ENCODE data around the gene LYST.

Gene LYST

DNA sequence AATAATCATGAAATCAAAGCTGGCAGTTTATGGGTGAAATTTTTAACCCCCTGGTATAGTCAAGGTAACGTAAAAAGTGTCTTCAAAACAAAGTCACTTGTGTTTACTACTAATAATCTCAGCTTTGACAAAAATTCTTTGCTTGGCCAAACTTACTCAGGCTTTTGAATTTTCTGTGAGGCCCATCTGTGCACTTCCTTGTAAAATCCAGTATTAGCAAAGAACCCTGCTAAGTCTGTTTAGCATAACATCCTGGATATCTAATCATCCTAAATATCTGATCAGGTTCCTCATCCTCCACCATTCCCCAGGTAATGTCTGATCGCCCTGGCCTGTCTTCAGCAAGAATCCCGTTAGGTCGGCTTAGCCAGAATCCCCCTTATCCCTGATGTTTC lies 3.0 kb downstream of the LYST start:
- Histone ChIP-seq H3K79me2 (peaks cover 17% of the 10 kb centered on the region), H3K9ac (no peak overlapping the region), H3K9me3 (ENCODE audit: control insufficient read depth, low read length) (no peaks in the 10 kb centered on the region), H3K27ac (no peak overlapping the region), H3K4me2 (ENCODE audit: low read length) (no peak overlapping the region), H3K4me1 (peaks cover 3% of the 10 kb centered on the region), H2AFZ (no peak overlapping the region), H3K36me3 (ENCODE audit: control insufficient read depth, insufficient read depth, low read length) (no peaks in the 10 kb centered on the region), H3K27me3 (ENCODE audit: control insufficient read depth, insufficient read depth, low read length) (no peaks in the 10 kb centered on the region), H3K4me3 (ENCODE audit: low read depth, low read length) (no peak overlapping the region)
- TF ChIP-seq, protein P1, sequence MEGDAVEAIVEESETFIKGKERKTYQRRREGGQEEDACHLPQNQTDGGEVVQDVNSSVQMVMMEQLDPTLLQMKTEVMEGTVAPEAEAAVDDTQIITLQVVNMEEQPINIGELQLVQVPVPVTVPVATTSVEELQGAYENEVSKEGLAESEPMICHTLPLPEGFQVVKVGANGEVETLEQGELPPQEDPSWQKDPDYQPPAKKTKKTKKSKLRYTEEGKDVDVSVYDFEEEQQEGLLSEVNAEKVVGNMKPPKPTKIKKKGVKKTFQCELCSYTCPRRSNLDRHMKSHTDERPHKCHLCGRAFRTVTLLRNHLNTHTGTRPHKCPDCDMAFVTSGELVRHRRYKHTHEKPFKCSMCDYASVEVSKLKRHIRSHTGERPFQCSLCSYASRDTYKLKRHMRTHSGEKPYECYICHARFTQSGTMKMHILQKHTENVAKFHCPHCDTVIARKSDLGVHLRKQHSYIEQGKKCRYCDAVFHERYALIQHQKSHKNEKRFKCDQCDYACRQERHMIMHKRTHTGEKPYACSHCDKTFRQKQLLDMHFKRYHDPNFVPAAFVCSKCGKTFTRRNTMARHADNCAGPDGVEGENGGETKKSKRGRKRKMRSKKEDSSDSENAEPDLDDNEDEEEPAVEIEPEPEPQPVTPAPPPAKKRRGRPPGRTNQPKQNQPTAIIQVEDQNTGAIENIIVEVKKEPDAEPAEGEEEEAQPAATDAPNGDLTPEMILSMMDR (IDR thresholded peaks at IDR 0.05): no peak

DNA sequence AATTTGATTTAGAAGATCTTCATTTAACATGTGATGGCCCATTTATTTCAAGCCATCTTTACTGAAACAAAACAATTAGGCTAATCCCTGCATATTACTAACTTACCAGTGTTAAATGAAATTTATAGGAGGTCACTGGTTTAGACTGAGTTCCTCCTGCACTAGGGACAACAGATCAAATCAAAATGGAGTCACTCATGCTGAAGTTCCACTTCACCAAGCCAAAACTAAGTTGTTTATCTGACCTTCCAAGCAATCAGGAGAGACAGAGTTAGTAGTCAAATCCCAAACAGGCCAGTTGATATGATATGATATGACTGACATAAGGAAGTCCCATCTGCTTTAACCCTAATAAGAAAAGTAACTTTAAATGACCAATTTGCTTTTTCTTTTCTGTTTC lies 4.8 kb downstream of the LYST start:
- Histone ChIP-seq H3K4me1 (peaks cover 3% of the 10 kb centered on the region), H3K36me3 (ENCODE audit: control insufficient read depth, insufficient read depth, low read length) (no peaks in the 10 kb centered on the region), H3K79me2 (peaks cover 24% of the 10 kb centered on the region), H3K4me2 (ENCODE audit: low read length) (no peak overlapping the region), H3K4me3 (ENCODE audit: low read depth, low read length) (no peak overlapping the region), H3K9ac (no peak overlapping the region), H3K27me3 (ENCODE audit: control insufficient read depth, insufficient read depth, low read length) (no peaks in the 10 kb centered on the region), H3K9me3 (ENCODE audit: control insufficient read depth, low read length) (no peaks in the 10 kb centered on the region), H3K27ac (no peak overlapping the region), H2AFZ (no peak overlapping the region)
- TF ChIP-seq, protein P1 (IDR thresholded peaks at IDR 0.05): no peak

DNA sequence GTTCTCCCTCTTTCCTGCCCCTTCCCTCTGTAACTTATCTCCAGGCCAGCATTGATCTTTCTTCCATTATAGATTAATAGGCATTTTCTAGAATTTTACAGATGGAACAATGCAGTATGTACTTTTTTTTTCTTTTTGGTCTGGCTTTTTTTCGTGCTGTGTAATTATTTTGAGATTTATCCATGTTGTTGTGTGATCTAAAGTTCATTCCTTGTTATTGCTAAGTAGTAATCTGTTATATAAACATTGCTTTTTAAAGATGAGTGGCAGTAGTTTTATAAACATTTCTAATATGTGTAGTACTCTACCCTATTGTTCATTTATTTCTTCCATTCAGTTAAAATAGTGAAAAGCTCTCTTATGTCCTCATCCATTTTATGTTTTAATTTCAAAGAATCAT lies 5.9 kb downstream of the LYST start:
- no peak overlapping the region for H3K9ac ChIP-seq
- H3K4me1 ChIP-seq: peaks cover 3% of the 10 kb centered on the region

DNA sequence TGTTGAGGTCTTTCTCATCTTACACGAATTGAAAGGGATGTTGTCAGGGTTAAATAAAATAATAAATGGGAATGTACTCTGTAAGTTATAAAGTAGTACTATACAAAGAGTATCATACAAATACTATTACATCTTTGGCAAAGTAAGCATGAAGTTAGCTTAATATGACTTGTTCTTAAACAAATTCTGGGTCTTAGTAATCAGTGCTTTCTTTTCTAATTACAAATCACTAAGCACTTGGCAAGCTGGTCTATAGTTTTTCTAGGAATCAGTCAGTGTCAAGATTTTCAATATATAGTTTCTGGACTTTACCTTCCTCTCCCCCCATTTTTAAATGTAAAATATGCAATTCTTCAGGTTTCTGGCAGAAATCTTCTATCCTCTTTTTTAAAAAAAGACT lies 6.9 kb downstream of the LYST start:
- no peak overlapping the region for H3K27ac ChIP-seq
- peaks cover under 1% of the 10 kb centered on the region for H3K4me1 ChIP-seq

More for the DNA sequence above, 5.9 kb downstream of the LYST start:
- H3K36me3 ChIP-seq (ENCODE audit: control insufficient read depth, insufficient read depth, low read length): no peaks in the 10 kb centered on the region
- H3K9me3 ChIP-seq (ENCODE audit: control insufficient read depth, low read length): no peaks in the 10 kb centered on the region
- no peak overlapping the region for H2AFZ ChIP-seq
- peaks cover 24% of the 10 kb centered on the region for H3K79me2 ChIP-seq
- TF ChIP-seq, protein P1 (IDR thresholded peaks at IDR 0.05): no peak
- no peak overlapping the region for H3K4me2 ChIP-seq (ENCODE audit: low read length)
- H3K27ac ChIP-seq: no peak overlapping the region
- H3K27me3 ChIP-seq (ENCODE audit: control insufficient read depth, insufficient read depth, low read length): no peaks in the 10 kb centered on the region
- no peak overlapping the region for H3K4me3 ChIP-seq (ENCODE audit: low read depth, low read length)

DNA sequence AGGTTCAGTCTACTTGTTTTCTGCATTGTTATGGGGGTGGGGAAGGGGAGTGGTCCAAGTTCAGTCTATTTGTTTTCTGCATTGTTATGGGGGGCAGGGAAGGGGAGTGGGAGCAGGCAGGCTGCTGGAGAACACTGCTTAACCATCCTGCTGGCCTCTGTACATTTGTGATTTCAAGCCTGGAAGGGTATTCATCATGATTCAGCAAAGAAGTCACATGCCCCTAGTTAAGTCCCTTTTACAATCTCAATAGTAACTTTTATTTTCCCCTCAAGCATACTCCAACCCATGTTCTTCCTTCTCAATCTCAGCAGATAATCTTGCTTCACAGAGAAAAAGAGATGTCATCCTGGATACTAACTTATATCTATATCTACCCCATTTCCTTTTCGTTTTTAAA lies 7.9 kb downstream of the LYST start:
- Histone ChIP-seq H3K4me3 (ENCODE audit: low read depth, low read length) (no peak overlapping the region), H3K9me3 (ENCODE audit: control insufficient read depth, low read length) (no peaks in the 10 kb centered on the region), H3K4me2 (ENCODE audit: low read length) (no peak overlapping the region), H3K4me1 (no peaks in the 10 kb centered on the region), H3K79me2 (peaks cover 17% of the 10 kb centered on the region), H3K9ac (no peak overlapping the region), H3K27ac (no peak overlapping the region), H3K27me3 (ENCODE audit: control insufficient read depth, insufficient read depth, low read length) (no peaks in the 10 kb centered on the region), H3K36me3 (ENCODE audit: control insufficient read depth, insufficient read depth, low read length) (no peaks in the 10 kb centered on the region), H2AFZ (no peak overlapping the region)
- TF ChIP-seq, protein P1 (IDR thresholded peaks at IDR 0.05): no peak

More for the DNA sequence above, 6.9 kb downstream of the LYST start:
- Histone ChIP-seq H3K27me3 (ENCODE audit: control insufficient read depth, insufficient read depth, low read length) (no peaks in the 10 kb centered on the region), H3K79me2 (peaks cover 23% of the 10 kb centered on the region), H3K9me3 (ENCODE audit: control insufficient read depth, low read length) (no peaks in the 10 kb centered on the region), H3K36me3 (ENCODE audit: control insufficient read depth, insufficient read depth, low read length) (no peaks in the 10 kb centered on the region), H3K4me3 (ENCODE audit: low read depth, low read length) (no peak overlapping the region), H3K4me2 (ENCODE audit: low read length) (no peak overlapping the region), H2AFZ (no peak overlapping the region), H3K9ac (no peak overlapping the region)
- TF ChIP-seq, protein P1 (IDR thresholded peaks at IDR 0.05): no peak

All from parathyroid adenoma (tissue), 2 donors.